PC-9 (cell line): ENCODE results near the gene EBPL. TPM values are rescaled to one million over a fixed set of nuclear protein-coding genes. Genes with fewer than 3 reads are reported as not detected.

ENCODE experiments used
- BruUV-seq: library from RNA; stranded (reverse); fragments of 400-500 nt; replicated peaks from 2 replicates; lab custom pipeline; 2021; lab: Mats Ljungman, UMichigan
- CTCF ChIA-PET: fragments of 300-600 bp; sonication (Branson Sonifier 250); formaldehyde crosslinking; loops from one replicate; lab custom pipeline; 2022; ENCODE audit warnings: antibody characterized with exemption; lab: Charles Lee
- POLR2A ChIA-PET: fragments of 300-600 bp; sonication (Branson Sonifier 250); formaldehyde crosslinking; loops from one replicate; lab custom pipeline; 2022; ENCODE audit warnings: antibody characterized with exemption; ENCODE audit not compliant: unreplicated experiment; lab: Charles Lee
- DNase-seq, 2 experiments: peaks; one replicate each; pipeline versions ENCODE4 v3.0.0 to v3.0.0-alpha.2; 2015 to 2022; ENCODE audit warnings: mixed read lengths in 1 of 2
- H2AFZ ChIP-seq: fragments of 200-600 bp; sonication (generic); 2 replicates; pipeline ENCODE4 v1.8.1; 2017; ENCODE audit warnings: antibody characterized with exemption
- H3F3A ChIP-seq: fragments of 200-600 bp; sonication (generic); 2 replicates; pipeline ENCODE4 v1.8.1; 2017; ENCODE audit warnings: antibody characterized with exemption, mild to moderate bottlenecking, low read depth; ENCODE audit not compliant: insufficient read depth
- H3K27ac ChIP-seq: fragments of 200-600 bp; sonication (generic); 2 replicates; pipeline ENCODE4 v1.6.1; 2016; ENCODE audit warnings: mixed run types
- H3K27me3 ChIP-seq: fragments of 200-600 bp; sonication (generic); 2 replicates; pipeline ENCODE4 v1.6.1; 2016; ENCODE audit warnings: low read depth, mixed run types; ENCODE audit not compliant: insufficient read depth
- H3K36me3 ChIP-seq: fragments of 200-600 bp; sonication (generic); 2 replicates; pipeline ENCODE4 v1.6.1; 2016; ENCODE audit warnings: low read depth, mixed run types
- H3K4me1 ChIP-seq: fragments of 200-600 bp; sonication (generic); replicated peaks from 2 replicates; pipeline ENCODE4 v1.6.1; 2016; ENCODE audit warnings: mixed run types; ENCODE audit not compliant: insufficient read depth
- H3K4me2 ChIP-seq: fragments of 200-600 bp; sonication (generic); 2 replicates; pipeline ENCODE4 v1.6.1; 2017; ENCODE audit warnings: mixed run types
- H3K4me3 ChIP-seq: fragments of 200-600 bp; sonication (generic); 2 replicates; pipeline ENCODE4 v1.6.1; 2016; ENCODE audit warnings: mixed run types
- H3K79me2 ChIP-seq: fragments of 200-600 bp; sonication (generic); 2 replicates; pipeline ENCODE4 v1.6.1; 2017; ENCODE audit warnings: low read depth, mixed run types
- H3K9me2 ChIP-seq: fragments of 200-600 bp; sonication (generic); 2 replicates; pipeline ENCODE4 v1.8.1; 2017; ENCODE audit warnings: mild to moderate bottlenecking; ENCODE audit not compliant: insufficient read depth
- H3K9me3 ChIP-seq: fragments of 200-600 bp; sonication (generic); 2 replicates; pipeline ENCODE4 v1.8.1; 2016; ENCODE audit warnings: low read depth; ENCODE audit not compliant: insufficient read depth
- H4K20me1 ChIP-seq: fragments of 200-600 bp; sonication (generic); 2 replicates; pipeline ENCODE4 v1.8.1; 2017; ENCODE audit not compliant: insufficient read depth
- CTCF ChIP-seq: fragments of 200-600 bp; sonication (generic); conservative IDR thresholded peaks from 2 replicates; pipeline ENCODE4 v1.6.1; 2017; ENCODE audit warnings: mixed run types, antibody characterized with exemption, mild to moderate bottlenecking, moderate library complexity
- EZH2 ChIP-seq: fragments of 200-600 bp; sonication (generic); IDR thresholded peaks from 2 replicates; pipeline ENCODE4 v1.8.0; 2017; ENCODE audit warnings: antibody characterized with exemption, low read depth
- intact Hi-C: fragments of 100-400 bp; cut with micrococcal nuclease; formaldehyde crosslinking; loops from one replicate; pipeline ENCODE4 v1.10.0; 2022; ENCODE audit not compliant: unreplicated experiment
- total RNA-seq: library from RNA; stranded (reverse); gene quantifications from 2 replicates; pipeline ENCODE4 v1.2.3, GENCODE V29; 2021

EBPL gene
- total RNA-seq, 1 experiment from 2014 or later = 77.0 TPM

GRCh38 chr13:49664606-49665005 is 26.7 kb downstream of the EBPL start:
- Histone ChIP-seq H3K4me2 (no peak overlapping the region), H3K4me1 (no peaks in the 10 kb centered on the region), H3K36me3 (peaks cover 18% of the 10 kb centered on the region), H3K4me3 (no peak overlapping the region), H3K27me3 (no peaks in the 10 kb centered on the region), H3K9me3 (no peaks in the 10 kb centered on the region), H4K20me1 (no peaks in the 10 kb centered on the region), H3F3A (no peaks in the 10 kb centered on the region), H2AFZ (no peak overlapping the region), H3K9me2 (no peaks in the 10 kb centered on the region), H3K27ac (no peak overlapping the region), H3K79me2 (peaks cover 2% of the 10 kb centered on the region; the same call in 1 of the 2 replicates)
- intact Hi-C loops = no loop called here
- ChIA-PET CTCF (no interaction called here), POLR2A (no interaction called here)
- TF ChIP-seq CTCF (no peak), EZH2 (no peak)
- no peak for DNase-seq
- no TSS peak for BruUV-seq

- no peaks in the 10 kb centered on the region for H3K9me2 ChIP-seq
- TF ChIP-seq CTCF (no peak), EZH2 (no peak)
- no peak overlapping the region for H3K27ac ChIP-seq
- ChIA-PET POLR2A (no interaction called here), CTCF (no interaction called here)
- no peaks in the 10 kb centered on the region for H3K79me2 ChIP-seq
- H4K20me1 ChIP-seq = no peaks in the 10 kb centered on the region
- no peaks in the 10 kb centered on the region for H3K4me1 ChIP-seq
- no peaks in the 10 kb centered on the region for H3F3A ChIP-seq
- BruUV-seq = no TSS peak
- intact Hi-C loops = no loop called here
- DNase-seq = no peak
- no peak overlapping the region for H2AFZ ChIP-seq
- no peaks in the 10 kb centered on the region for H3K36me3 ChIP-seq
- H3K4me3 ChIP-seq = no peak overlapping the region
- H3K27me3 ChIP-seq = no peaks in the 10 kb centered on the region
- H3K9me3 ChIP-seq = no peaks in the 10 kb centered on the region
- no peak overlapping the region for H3K4me2 ChIP-seq
Observed at GRCh38 chr13:49657241-49657641, 34.0 kb downstream of the EBPL start.

GRCh38 chr13:49655906-49656305 is 35.4 kb downstream of the EBPL start:
- H3K79me2 ChIP-seq = no peaks in the 10 kb centered on the region
- no TSS peak for BruUV-seq
- H4K20me1 ChIP-seq = no peaks in the 10 kb centered on the region
- H3K36me3 ChIP-seq = no peaks in the 10 kb centered on the region
- no peaks in the 10 kb centered on the region for H3K9me3 ChIP-seq
- POLR2A ChIA-PET = no interaction called here
- no peak for DNase-seq
- CTCF ChIA-PET = no interaction called here
- H3K9me2 ChIP-seq = no peaks in the 10 kb centered on the region
- no peak overlapping the region for H2AFZ ChIP-seq
- H3K4me1 ChIP-seq = no peaks in the 10 kb centered on the region
- intact Hi-C loops = no loop called here
- TF ChIP-seq CTCF (no peak), EZH2 (no peak)
- no peak overlapping the region for H3K27ac ChIP-seq
- no peak overlapping the region for H3K4me2 ChIP-seq
- H3F3A ChIP-seq = no peaks in the 10 kb centered on the region
- H3K27me3 ChIP-seq = no peaks in the 10 kb centered on the region
- H3K4me3 ChIP-seq = no peak overlapping the region
